CD14-positive monocyte (primary cell): ENCODE data around the gene ANKRD13D. TPM values are rescaled to one million over a fixed set of nuclear protein-coding genes. Genes with fewer than 3 reads are reported as not detected.

Experiments
- DNase-seq, 3 donors: peaks; one replicate each; pipeline ENCODE4 v3.0.0-alpha.2; 2011 to 2022
- H2AFZ ChIP-seq: 2 replicates; pipeline ENCODE4 v1.6.0; 2012; ENCODE audit warnings: mild to moderate bottlenecking, low read depth, low read length, inconsistent platforms; ENCODE audit not compliant: insufficient read depth, poor library complexity, severe bottlenecking
- H3K27ac ChIP-seq, 2 donors: 1 replicate in 1 of 2; 2 replicates in 1 of 2; pipeline ENCODE4 v1.5.1; 2012 to 2013; ENCODE audit warnings: low read length in 2 of 2, control low read depth in 1 of 2, inconsistent platforms in 1 of 2, low read depth in 1 of 2, mild to moderate bottlenecking in 1 of 2
- H3K27me3 ChIP-seq, 2 donors: one replicate each; pipeline versions ENCODE4 v1.6.0 to v1.6.1; 2011 to 2013; ENCODE audit warnings: low read length in 2 of 2; ENCODE audit not compliant: control insufficient read depth in 2 of 2, insufficient read depth in 2 of 2
- H3K36me3 ChIP-seq, 2 donors: replicated peaks in 1 of 2; 1 replicate in 1 of 2; 2 replicates in 1 of 2; pipeline versions ENCODE4 v1.5.1 to v1.6.1; 2012 to 2013; ENCODE audit warnings: low read length in 2 of 2, control low read depth in 1 of 2, inconsistent platforms in 1 of 2, mild to moderate bottlenecking in 1 of 2; ENCODE audit not compliant: insufficient read depth in 2 of 2, control insufficient read depth in 1 of 2
- H3K4me1 ChIP-seq, 2 donors: 1 replicate in 1 of 2; 2 replicates in 1 of 2; pipeline versions ENCODE4 v1.5.1 to v1.6.1; 2012 to 2013; ENCODE audit warnings: low read length in 2 of 2, control low read depth in 1 of 2, inconsistent platforms in 1 of 2, mild to moderate bottlenecking in 1 of 2, moderate library complexity in 1 of 2; ENCODE audit not compliant: insufficient read depth in 2 of 2, control insufficient read depth in 1 of 2
- H3K4me2 ChIP-seq: replicated peaks from 2 replicates; pipeline ENCODE3; 2012; ENCODE audit warnings: low read length, moderate library complexity, mild to moderate bottlenecking; ENCODE audit not compliant: poor library complexity, severe bottlenecking; ENCODE audit errors: extremely low read depth
- H3K4me3 ChIP-seq, 3 experiments: fragments of 200-600 bp in 1 of 3; sonication (generic) in 1 of 3; replicated peaks in 1 of 3; 1 replicate in 2 of 3; 2 replicates in 1 of 3; pipeline ENCODE4 v1.5.1; 2011 to 2013; ENCODE audit warnings: low read length in 3 of 3, mild to moderate bottlenecking in 3 of 3, control low read depth in 2 of 3, low read depth in 2 of 3, inconsistent platforms in 1 of 3, moderate library complexity in 1 of 3
- H3K79me2 ChIP-seq: 2 replicates; pipeline ENCODE4 v1.6.0; 2012; ENCODE audit warnings: mild to moderate bottlenecking, control low read depth, inconsistent platforms, low read length, moderate library complexity; ENCODE audit not compliant: insufficient read depth
- H3K9ac ChIP-seq: 2 replicates; pipeline ENCODE4 v1.6.0; 2017; ENCODE audit warnings: low read length, mild to moderate bottlenecking; ENCODE audit not compliant: insufficient read depth, poor library complexity, severe bottlenecking
- H3K9me3 ChIP-seq, 2 donors: replicated peaks in 1 of 2; 1 replicate in 1 of 2; 2 replicates in 1 of 2; pipeline versions ENCODE4 v1.5.1 to v1.6.1; 2012 to 2013; ENCODE audit warnings: low read length in 2 of 2, control low read depth in 1 of 2; ENCODE audit not compliant: control insufficient read depth in 1 of 2, insufficient read depth in 1 of 2
- H4K20me1 ChIP-seq: 2 replicates; pipeline ENCODE4 v1.6.0; 2012; ENCODE audit warnings: mild to moderate bottlenecking, low read length, control low read depth, moderate library complexity; ENCODE audit not compliant: insufficient read depth
- H3K27ac Mint-ChIP-seq, 7 donors: one replicate each; pipeline ENCODE4 v1.8.0; 2020; ENCODE audit warnings: mild to moderate bottlenecking in 7 of 7, mixed read lengths in 7 of 7, moderate library complexity in 6 of 7, inconsistent platforms in 2 of 7
- H3K27me3 Mint-ChIP-seq, 3 donors: one replicate each; pipeline ENCODE4 v1.8.0; 2021 to 2022; ENCODE audit warnings: low read depth in 3 of 3, mild to moderate bottlenecking in 3 of 3, mixed read lengths in 3 of 3, moderate library complexity in 3 of 3, inconsistent platforms in 1 of 3
- H3K36me3 Mint-ChIP-seq, 2 donors: one replicate each; pipeline ENCODE4 v1.8.0; 2020; ENCODE audit warnings: mixed read lengths in 2 of 2, inconsistent platforms in 1 of 2, mild to moderate bottlenecking in 1 of 2
- H3K4me1 Mint-ChIP-seq: one replicate; pipeline ENCODE4 v1.8.0; 2020; ENCODE audit warnings: mild to moderate bottlenecking, mixed read lengths
- H3K4me3 Mint-ChIP-seq, 2 donors: one replicate each; pipeline ENCODE4 v1.8.0; 2020; ENCODE audit warnings: mild to moderate bottlenecking in 2 of 2, mixed read lengths in 2 of 2, moderate library complexity in 1 of 2
- H3K9me3 Mint-ChIP-seq, 7 donors: one replicate each; pipeline ENCODE4 v1.8.0; 2020 to 2022; ENCODE audit warnings: mixed read lengths in 7 of 7, mild to moderate bottlenecking in 6 of 7, moderate library complexity in 6 of 7, inconsistent platforms in 2 of 7
- WGBS: methylation state at CpG from one replicate; pipeline ENCODE4 v1.1.5; 2013; ENCODE audit warnings: missing lambda C conversion rate; ENCODE audit not compliant: insufficient coverage; 5-methylcytosine and 5-hydroxymethylcytosine counted together
- intact Hi-C, 2 donors: fragments of 100-400 bp; cut with micrococcal nuclease; formaldehyde crosslinking; loops; one replicate each; pipeline versions ENCODE4 v1.15.0 to v1.15.1; 2023
- polyA plus RNA-seq, 3 donors: library from polyadenylated mRNA; depleted of rRNA in 1 of 3; unstranded in 2 of 3; stranded (reverse) in 1 of 3; fragments of 300-500 nt in 2 of 3; fragments of >200 nt in 1 of 3; fragmentation: Illumina TruSeq in 2 of 3; gene quantifications; 1 replicate in 2 of 3; 2 replicates in 1 of 3; pipeline ENCODE4 v1.2.3, GENCODE V29; 2012 to 2021
- TF ChIP-seq, protein P1 (sequence below): fragments of 200-600 bp; IDR thresholded peaks from one replicate; pipeline ENCODE4 v1.8.0; 2022; ENCODE audit warnings: antibody characterized with exemption, mild to moderate bottlenecking

Gene ANKRD13D
- polyA plus RNA-seq, 3 donors: 9.1 to 389 (median 10.3) TPM

DNA sequence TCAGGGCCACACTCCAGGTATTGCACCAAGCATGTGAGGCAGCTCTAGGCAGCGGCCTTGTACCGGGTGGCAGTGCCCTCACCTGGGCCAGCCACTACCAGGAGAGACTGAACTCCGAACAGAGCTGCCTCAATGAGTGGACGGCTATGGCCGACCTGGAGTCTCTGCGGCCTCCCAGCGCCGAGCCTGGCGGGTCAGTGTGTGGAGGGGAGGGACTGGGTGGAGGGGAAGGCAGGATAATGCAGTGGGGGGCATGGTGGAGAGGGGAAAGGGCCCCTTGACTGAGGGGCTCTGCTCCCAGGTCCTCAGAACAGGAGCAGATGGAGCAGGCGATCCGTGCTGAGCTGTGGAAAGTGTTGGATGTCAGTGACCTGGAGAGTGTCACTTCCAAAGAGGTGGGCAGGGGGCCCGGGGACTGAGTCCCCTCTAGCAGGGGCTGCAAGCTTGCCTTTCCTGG, 18.5 kb downstream of the ANKRD13D start:
- H3K79me2 ChIP-seq: peaks cover 23% of the 10 kb centered on the region
- WGBS: 91% methylated on average over 10 of the region's 12 CpGs
- Mint-ChIP-seq H3K36me3 (peaks cover 44 to 68% of the 10 kb centered on the region in 2 donors), H3K9me3 (no peaks in the 10 kb centered on the region), H3K27me3 (no peaks in the 10 kb centered on the region), H3K27ac (no peak overlapping the region), H3K4me3 (no peak overlapping the region), H3K4me1 (peaks cover 32% of the 10 kb centered on the region)
- H3K36me3 ChIP-seq: peaks cover 50 to 52% of the 10 kb centered on the region in 2 donors
- no peaks in the 10 kb centered on the region for H3K9me3 ChIP-seq
- DNase-seq: no peak
- H3K27me3 ChIP-seq: no peaks in the 10 kb centered on the region
- H3K4me2 ChIP-seq: no peak overlapping the region
- no peak overlapping the region for H2AFZ ChIP-seq
- no peak overlapping the region for H3K4me3 ChIP-seq
- H3K9ac ChIP-seq: no peak overlapping the region
- H3K4me1 ChIP-seq: peaks cover 27 to 35% of the 10 kb centered on the region in 2 donors
- TF ChIP-seq, protein P1, sequence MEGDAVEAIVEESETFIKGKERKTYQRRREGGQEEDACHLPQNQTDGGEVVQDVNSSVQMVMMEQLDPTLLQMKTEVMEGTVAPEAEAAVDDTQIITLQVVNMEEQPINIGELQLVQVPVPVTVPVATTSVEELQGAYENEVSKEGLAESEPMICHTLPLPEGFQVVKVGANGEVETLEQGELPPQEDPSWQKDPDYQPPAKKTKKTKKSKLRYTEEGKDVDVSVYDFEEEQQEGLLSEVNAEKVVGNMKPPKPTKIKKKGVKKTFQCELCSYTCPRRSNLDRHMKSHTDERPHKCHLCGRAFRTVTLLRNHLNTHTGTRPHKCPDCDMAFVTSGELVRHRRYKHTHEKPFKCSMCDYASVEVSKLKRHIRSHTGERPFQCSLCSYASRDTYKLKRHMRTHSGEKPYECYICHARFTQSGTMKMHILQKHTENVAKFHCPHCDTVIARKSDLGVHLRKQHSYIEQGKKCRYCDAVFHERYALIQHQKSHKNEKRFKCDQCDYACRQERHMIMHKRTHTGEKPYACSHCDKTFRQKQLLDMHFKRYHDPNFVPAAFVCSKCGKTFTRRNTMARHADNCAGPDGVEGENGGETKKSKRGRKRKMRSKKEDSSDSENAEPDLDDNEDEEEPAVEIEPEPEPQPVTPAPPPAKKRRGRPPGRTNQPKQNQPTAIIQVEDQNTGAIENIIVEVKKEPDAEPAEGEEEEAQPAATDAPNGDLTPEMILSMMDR: no peak
- peaks cover 42% of the 10 kb centered on the region for H4K20me1 ChIP-seq
- intact Hi-C loops: no loop called here
- no peak overlapping the region for H3K27ac ChIP-seq

DNA sequence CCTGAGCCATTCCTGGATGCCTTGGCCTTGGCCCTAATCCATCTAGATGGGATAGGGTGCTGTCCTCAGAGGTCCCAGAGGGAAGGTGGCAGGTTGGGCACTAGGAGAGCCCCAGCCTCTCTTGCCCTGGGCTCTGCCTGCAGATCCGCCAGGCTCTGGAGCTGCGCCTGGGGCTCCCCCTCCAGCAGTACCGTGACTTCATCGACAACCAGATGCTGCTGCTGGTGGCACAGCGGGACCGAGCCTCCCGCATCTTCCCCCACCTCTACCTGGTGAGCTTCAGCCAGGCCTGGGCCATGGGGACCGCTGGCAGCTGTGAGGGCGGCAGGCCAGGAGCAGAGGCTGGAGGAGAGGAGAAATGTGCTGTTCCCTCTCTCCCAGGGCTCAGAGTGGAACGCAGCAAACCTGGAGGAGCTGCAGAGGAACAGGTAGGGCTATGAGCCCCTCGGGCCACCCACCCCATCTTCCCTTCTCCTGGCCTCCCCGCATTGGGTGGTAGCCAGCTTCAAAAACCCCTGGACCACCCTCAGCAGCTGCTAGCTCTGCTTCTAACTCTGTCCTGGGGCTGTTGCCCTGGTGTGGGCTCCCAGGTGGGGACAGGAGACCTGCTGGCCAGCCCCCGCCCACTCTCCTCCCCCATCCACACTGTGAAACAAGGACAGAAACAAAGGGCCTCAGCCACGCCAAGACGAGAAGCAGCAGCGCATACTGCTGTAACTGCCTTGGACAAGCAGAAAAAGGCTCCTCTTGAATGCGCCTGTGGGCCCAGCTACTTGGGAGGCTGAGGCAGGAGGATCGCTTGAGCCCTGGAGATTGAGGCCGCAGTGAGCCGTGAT, 19.1 kb downstream of the ANKRD13D start:
- intact Hi-C loops: no loop called here
- no peak overlapping the region for H3K27ac Mint-ChIP-seq

More for the DNA sequence above, 19.1 kb downstream of the ANKRD13D start:
- Mint-ChIP-seq H3K36me3 (peaks cover 44 to 68% of the 10 kb centered on the region in 2 donors), H3K4me1 (peaks cover 34% of the 10 kb centered on the region), H3K4me3 (no peak overlapping the region), H3K9me3 (no peaks in the 10 kb centered on the region), H3K27me3 (no peaks in the 10 kb centered on the region)
- Histone ChIP-seq H3K9ac (no peak overlapping the region), H3K36me3 (peaks cover 49 to 52% of the 10 kb centered on the region in 2 donors), H3K27me3 (no peaks in the 10 kb centered on the region), H3K27ac (no peak overlapping the region), H2AFZ (no peak overlapping the region), H3K4me1 (peaks cover 28 to 35% of the 10 kb centered on the region in 2 donors), H3K4me3 (no peak overlapping the region), H3K9me3 (no peaks in the 10 kb centered on the region), H3K79me2 (peaks cover 16% of the 10 kb centered on the region), H3K4me2 (no peak overlapping the region), H4K20me1 (peaks cover 35% of the 10 kb centered on the region)
- 95% methylated on average over 10 of the region's 20 CpGs for WGBS
- DNase-seq: no peak
- TF ChIP-seq, protein P1: no peak
